Measurements from ENCODE around the gene CDKL1. TPM values are rescaled to one million over a fixed set of nuclear protein-coding genes. Genes with fewer than 3 reads are reported as not detected.

Gene CDKL1
- total and polyA plus RNA-seq, 3 donors from 2014 or later, result 2.0 to 4.4 (median 3.3) TPM

DNA sequence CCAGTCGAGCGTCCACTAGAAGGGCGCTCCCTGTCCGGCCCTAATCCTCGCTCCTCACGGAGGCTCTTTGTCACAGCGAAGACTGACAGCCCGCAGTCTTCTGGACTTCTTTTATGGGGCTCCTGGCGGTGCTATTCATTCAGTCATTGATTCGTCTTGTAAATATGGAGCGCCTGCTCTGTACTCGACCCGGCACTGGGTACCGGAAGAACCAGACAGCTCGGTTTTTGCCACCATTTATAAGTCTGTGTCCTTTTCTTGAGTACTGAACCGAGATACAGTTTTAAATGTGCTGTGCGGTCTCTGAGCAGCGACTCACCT, 84.0 kb downstream of the CDKL1 start:
- TF ChIP-seq, protein P1, sequence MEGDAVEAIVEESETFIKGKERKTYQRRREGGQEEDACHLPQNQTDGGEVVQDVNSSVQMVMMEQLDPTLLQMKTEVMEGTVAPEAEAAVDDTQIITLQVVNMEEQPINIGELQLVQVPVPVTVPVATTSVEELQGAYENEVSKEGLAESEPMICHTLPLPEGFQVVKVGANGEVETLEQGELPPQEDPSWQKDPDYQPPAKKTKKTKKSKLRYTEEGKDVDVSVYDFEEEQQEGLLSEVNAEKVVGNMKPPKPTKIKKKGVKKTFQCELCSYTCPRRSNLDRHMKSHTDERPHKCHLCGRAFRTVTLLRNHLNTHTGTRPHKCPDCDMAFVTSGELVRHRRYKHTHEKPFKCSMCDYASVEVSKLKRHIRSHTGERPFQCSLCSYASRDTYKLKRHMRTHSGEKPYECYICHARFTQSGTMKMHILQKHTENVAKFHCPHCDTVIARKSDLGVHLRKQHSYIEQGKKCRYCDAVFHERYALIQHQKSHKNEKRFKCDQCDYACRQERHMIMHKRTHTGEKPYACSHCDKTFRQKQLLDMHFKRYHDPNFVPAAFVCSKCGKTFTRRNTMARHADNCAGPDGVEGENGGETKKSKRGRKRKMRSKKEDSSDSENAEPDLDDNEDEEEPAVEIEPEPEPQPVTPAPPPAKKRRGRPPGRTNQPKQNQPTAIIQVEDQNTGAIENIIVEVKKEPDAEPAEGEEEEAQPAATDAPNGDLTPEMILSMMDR (IDR thresholded peaks at IDR 0.05), result no peak
- TF ChIP-seq POLR2A (IDR thresholded peaks at IDR 0.05), result no peak
- Histone ChIP-seq H3K27me3 (no peaks in the 10 kb centered on the region), H3K36me3 (ENCODE audit: low read depth, missing control alignments) (no peaks in the 10 kb centered on the region), H3K27ac (peak overlapping the region; percentile 94), H3K4me1 (peaks cover 7% of the 10 kb centered on the region), H3K4me3 (peak overlapping the region; percentile 75 to 85), H3K9me3 (no peaks in the 10 kb centered on the region)
- intact Hi-C loops (cut with DNase I; ENCODE audit: low total_unique reads), result loop anchor here (10.0 kb wide), 1 partner anchor 222 kb away; the partner anchor contains the start of gene MAP4K5
- no peak for DNase-seq
- 4% methylated on average over 15 to 18 of the region's 18 CpGs for WGBS, 2 donors

DNA sequence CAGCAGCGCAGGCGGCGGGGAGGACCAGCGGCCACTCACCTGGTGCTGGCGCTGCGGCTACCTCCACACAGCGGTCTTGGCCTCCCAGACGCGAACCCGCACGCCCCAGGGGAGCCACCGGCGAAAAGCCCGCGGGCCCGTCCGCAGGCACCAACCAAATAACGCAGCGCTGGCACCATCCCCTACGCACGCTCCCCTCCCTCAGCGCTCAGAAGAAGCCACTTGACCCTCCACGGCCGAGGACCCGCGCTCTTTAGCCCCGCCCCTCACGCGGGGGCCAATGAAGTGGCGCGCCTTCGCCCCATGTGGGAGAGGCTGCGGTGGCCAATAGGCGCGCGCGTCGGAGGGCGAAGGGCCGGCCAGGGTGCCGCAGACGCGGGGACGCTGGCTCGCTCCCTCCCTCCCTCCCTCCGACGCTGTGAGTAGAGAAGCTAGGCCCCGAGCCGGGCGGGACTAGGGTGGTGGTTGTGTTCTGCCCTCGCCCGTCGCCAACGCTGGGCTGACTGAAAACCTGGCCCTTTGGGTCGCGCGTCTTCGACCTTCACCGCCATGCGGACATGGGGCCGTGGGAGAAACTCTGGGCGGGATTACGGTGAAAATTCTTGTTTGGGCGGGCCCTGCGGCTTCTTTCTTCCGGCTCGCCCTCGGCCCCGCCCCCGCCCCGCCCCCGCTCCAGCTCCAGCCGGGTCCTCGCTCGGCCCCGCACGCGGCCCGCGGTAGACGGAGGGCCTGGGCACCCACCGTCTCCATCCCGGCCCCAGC, 84.5 kb downstream of the CDKL1 start, which contains the start of the genes DMAC2L and L2HGDH:
Gene DMAC2L (plus strand): TSS at position 353 of the 762 bp plus-strand sequence. CDS start 9,164 bp downstream, outside the sequence.
Gene L2HGDH (minus strand): TSS at position 258 of the 762 bp plus-strand sequence. CDS start 79 bp downstream, at position 179.
- no peaks in the 10 kb centered on the region for H3K27me3 ChIP-seq
- 0% methylated on average over 16 to 83 of the region's 83 CpGs for WGBS, 2 donors
- peak within 1 kb of the TSS; percentile 94 for H3K27ac ChIP-seq
- DNase-seq, result peak; percentile 95
- TF ChIP-seq, protein P1 (IDR thresholded peaks at IDR 0.05), result no peak
- TF ChIP-seq POLR2A (IDR thresholded peaks at IDR 0.05), result peak; percentile 2
- no peaks in the 10 kb centered on the region for H3K36me3 ChIP-seq (ENCODE audit: low read depth, missing control alignments)
- intact Hi-C loops (cut with DNase I; ENCODE audit: low total_unique reads), result loop anchor here (10.0 kb wide), 1 partner anchor 223 kb away; the partner anchor contains the start of gene MAP4K5
- peak within 1 kb of the TSS; percentile 75 to 85 for H3K4me3 ChIP-seq
- H3K4me1 ChIP-seq, result peaks cover 7% of the 10 kb centered on the region
- H3K9me3 ChIP-seq, result no peaks in the 10 kb centered on the region

DNA sequence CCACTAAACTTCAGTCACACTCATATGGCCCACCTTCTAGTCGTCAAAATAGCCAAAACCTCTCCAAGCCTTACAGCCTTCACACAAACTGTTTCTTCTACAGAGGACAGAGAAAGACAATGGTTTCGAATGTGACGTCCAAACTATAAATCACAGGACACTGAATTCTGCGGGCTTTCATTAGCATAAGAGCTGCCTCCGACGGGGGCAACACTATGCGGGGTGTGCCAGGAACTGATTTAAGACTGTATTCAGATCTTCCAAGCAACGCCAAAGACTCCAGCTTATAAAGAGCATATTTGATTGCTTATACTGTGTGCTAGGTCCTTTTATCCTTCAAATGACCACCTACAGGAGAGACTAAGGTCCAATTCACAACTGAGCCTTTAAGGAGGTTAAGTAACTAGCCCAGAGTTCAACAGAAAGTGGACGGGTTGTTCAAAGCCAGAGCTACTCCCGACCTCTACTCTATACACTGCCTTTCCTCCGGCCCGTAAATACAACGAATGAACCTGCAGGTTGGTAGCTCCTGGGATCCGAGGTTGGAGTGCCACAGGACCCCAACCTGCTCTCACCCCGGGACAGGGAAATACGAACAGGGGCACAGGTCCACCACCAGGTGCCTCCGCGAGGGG, 85.2 kb downstream of the CDKL1 start:
- intact Hi-C loops (cut with DNase I; ENCODE audit: low total_unique reads), result loop anchor here (10.0 kb wide), 1 partner anchor 223 kb away; the partner anchor contains the start of gene MAP4K5
- Histone ChIP-seq H3K27me3 (no peaks in the 10 kb centered on the region), H3K36me3 (ENCODE audit: low read depth, missing control alignments) (no peaks in the 10 kb centered on the region), H3K4me1 (peaks cover 7% of the 10 kb centered on the region), H3K9me3 (no peaks in the 10 kb centered on the region), H3K4me3 (peak overlapping the region; percentile 75 to 85), H3K27ac (peak overlapping the region; percentile 94)
- no peak for TF ChIP-seq POLR2A (IDR thresholded peaks at IDR 0.05)
- TF ChIP-seq, protein P1 (IDR thresholded peaks at IDR 0.05), result peak; percentile 18 to 64 (median 55)
- DNase-seq, result no peak
- WGBS, 2 donors, result 3% methylated on average over 10 to 18 of the region's 18 CpGs

DNA sequence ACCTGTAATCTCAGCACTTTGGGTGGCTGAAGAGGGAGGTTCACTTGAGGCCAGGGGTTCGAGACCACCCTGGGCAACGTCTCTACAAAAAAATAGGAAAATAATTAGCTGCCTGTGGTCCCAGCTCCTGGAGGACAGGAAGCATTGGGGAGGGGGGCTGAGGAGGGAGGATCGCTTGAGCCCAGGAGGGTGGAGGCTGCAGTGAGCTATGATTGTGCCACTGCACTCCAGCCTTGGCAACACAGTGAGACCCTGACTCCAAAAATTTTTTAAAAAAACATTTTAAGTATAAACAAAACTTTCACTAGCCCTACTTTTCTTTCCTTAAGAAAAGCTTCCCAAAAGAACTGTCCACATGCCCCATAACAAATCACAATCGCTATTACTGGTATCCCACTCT, 86.2 kb downstream of the CDKL1 start:
- intact Hi-C loops (cut with DNase I; ENCODE audit: low total_unique reads), result loop anchor here (10.0 kb wide), 1 partner anchor 224 kb away; the partner anchor contains the start of gene MAP4K5
- no peak overlapping the region for H3K4me3 ChIP-seq
- DNase-seq, result no peak
- no peaks in the 10 kb centered on the region for H3K9me3 ChIP-seq
- no peaks in the 10 kb centered on the region for H3K36me3 ChIP-seq (ENCODE audit: low read depth, missing control alignments)
- H3K27ac ChIP-seq, result no peak overlapping the region
- H3K4me1 ChIP-seq, result peaks cover 7% of the 10 kb centered on the region
- TF ChIP-seq POLR2A (IDR thresholded peaks at IDR 0.05), result no peak
- TF ChIP-seq, protein P1 (IDR thresholded peaks at IDR 0.05), result no peak
- 80% methylated on average over 4 of the region's 4 CpGs for WGBS, 2 donors
- H3K27me3 ChIP-seq, result no peaks in the 10 kb centered on the region

Measured in testis (tissue), 3 donors.